Keratinocyte (primary cell): ENCODE data around the gene TPST2. TPM values are rescaled to one million over a fixed set of nuclear protein-coding genes. Genes with fewer than 3 reads are reported as not detected.

Source experiments
- DNase-seq: peaks from one replicate; pipeline ENCODE4 v3.0.0-alpha.2; 2011; ENCODE audit warnings: low read depth, missing footprints, low spot score
- FAIRE-seq: peaks from 2 replicates; lab custom pipeline; 2011; peaks lifted over from hg19 to GRCh38; lab: Jason Lieb, UNC
- H2AFZ ChIP-seq: 2 replicates; pipeline ENCODE4 v1.6.0; 2012; ENCODE audit warnings: low read length, control low read depth, inconsistent platforms; ENCODE audit not compliant: control insufficient read depth
- H3K27ac ChIP-seq: 2 replicates; pipeline ENCODE4 v1.5.1; 2011; ENCODE audit warnings: low read length; ENCODE audit not compliant: control insufficient read depth, insufficient read depth
- H3K27me3 ChIP-seq: 3 replicates; pipeline ENCODE4 v1.6.0; 2011; ENCODE audit warnings: low read length; ENCODE audit not compliant: control insufficient read depth, insufficient read depth; ENCODE audit errors: extremely low read depth
- H3K36me3 ChIP-seq, 2 experiments: 2 replicates in 1 of 2; 3 replicates in 1 of 2; pipeline ENCODE4 v1.5.1; 2011; ENCODE audit warnings: low read length in 2 of 2, mild to moderate bottlenecking in 1 of 2; ENCODE audit not compliant: control insufficient read depth in 2 of 2, insufficient read depth in 2 of 2; ENCODE audit errors: extremely low read depth in 1 of 2
- H3K4me1 ChIP-seq: 3 replicates; pipeline ENCODE4 v1.5.1; 2011; ENCODE audit warnings: low read length; ENCODE audit not compliant: control insufficient read depth, insufficient read depth; ENCODE audit errors: extremely low read depth
- H3K4me2 ChIP-seq: 3 replicates; pipeline ENCODE4 v1.6.0; 2011; ENCODE audit warnings: low read depth, low read length; ENCODE audit not compliant: control insufficient read depth, insufficient read depth; ENCODE audit errors: extremely low read depth
- H3K4me3 ChIP-seq, 3 experiments: fragments of 200-600 bp in 1 of 3; sonication (generic) in 1 of 3; 2 replicates in 2 of 3; 3 replicates in 1 of 3; pipeline ENCODE4 v1.5.1; 2011 to 2016; ENCODE audit warnings: low read length in 3 of 3, mild to moderate bottlenecking in 3 of 3, control low read depth in 2 of 3, inconsistent platforms in 1 of 3, low read depth in 1 of 3, mixed read lengths in 1 of 3, mixed run types in 1 of 3, moderate library complexity in 1 of 3; ENCODE audit not compliant: control insufficient read depth in 2 of 3, insufficient read depth in 2 of 3; ENCODE audit errors: extremely low read depth in 1 of 3
- H3K79me2 ChIP-seq: 2 replicates; pipeline ENCODE4 v1.6.0; 2012; ENCODE audit warnings: low read length; ENCODE audit not compliant: control insufficient read depth, insufficient read depth
- H3K9ac ChIP-seq: 3 replicates; pipeline ENCODE4 v1.6.0; 2011; ENCODE audit warnings: low read length; ENCODE audit not compliant: control insufficient read depth, insufficient read depth; ENCODE audit errors: extremely low read depth
- H3K9me1 ChIP-seq: 3 replicates; pipeline ENCODE4 v1.6.0; 2011; ENCODE audit warnings: low read length; ENCODE audit not compliant: control insufficient read depth, insufficient read depth; ENCODE audit errors: extremely low read depth
- H3K9me3 ChIP-seq: 2 replicates; pipeline ENCODE4 v1.5.1; 2012; ENCODE audit warnings: low read depth, low read length; ENCODE audit not compliant: control insufficient read depth
- H4K20me1 ChIP-seq: 3 replicates; pipeline ENCODE4 v1.6.0; 2011; ENCODE audit warnings: low read length; ENCODE audit not compliant: control insufficient read depth, insufficient read depth; ENCODE audit errors: extremely low read depth
- EZH2 ChIP-seq: IDR thresholded peaks from one replicate; pipeline ENCODE4 v1.6.1; 2012; ENCODE audit warnings: inconsistent platforms, mild to moderate bottlenecking, low read length, moderate library complexity
- dilution Hi-C: fragments of 300-500 bp; cut with MboI; formaldehyde crosslinking; loops from one replicate; pipeline ENCODE4 v1.7.0; 2020; ENCODE audit warnings: low sequenced_read_pairs; ENCODE audit not compliant: extremely low pct_ligation_motif_present
- polyA plus RNA-seq, 5 experiments: library from polyadenylated mRNA; depleted of rRNA in 3 of 5; stranded (reverse) in 3 of 5; stranded (forward) in 1 of 5; unstranded in 1 of 5; fragments of >200 nt; gene quantifications; 1 replicate in 1 of 5; 2 replicates in 3 of 5; 3 replicates in 1 of 5; pipeline versions ENCODE4 v1.2.1 to v1.2.3, GENCODE V29; 2011 to 2012; ENCODE audit warnings: missing spikeins in 2 of 5, low read depth in 1 of 5, low replicate concordance in 1 of 5
- TF ChIP-seq, protein P1 (sequence below), 3 experiments: IDR thresholded peaks in 1 of 3; conservative IDR thresholded peaks in 1 of 3; optimal IDR thresholded peaks in 1 of 3; 2 replicates in 2 of 3; 3 replicates in 1 of 3; pipeline versions ENCODE3 to v1.5.1; 2011; ENCODE audit warnings: low read length in 3 of 3, mild to moderate bottlenecking in 3 of 3, moderate library complexity in 2 of 3, control low read depth in 1 of 3, inconsistent platforms in 1 of 3; ENCODE audit not compliant: insufficient read depth in 2 of 3; ENCODE audit errors: extremely low read depth in 1 of 3

The TPST2 gene
- polyA plus RNA-seq, 1 donor (not counting 4 experiments of a cell fraction or from before 2014, with no cell fraction given) = 22.4 TPM

GRCh38 chr22:26587991-26588613, 1.8 kb downstream of the TPST2 start:
- no peak overlapping the region for H3K9ac ChIP-seq
- H3K9me1 ChIP-seq = no peaks in the 10 kb centered on the region
- H2AFZ ChIP-seq = no peak overlapping the region
- no peaks in the 10 kb centered on the region for H3K9me3 ChIP-seq
- H3K4me2 ChIP-seq = no peak overlapping the region
- H3K36me3 ChIP-seq = peaks cover 0 to 2% of the 10 kb centered on the region in 2 experiments
- no peak for DNase-seq
- no peaks in the 10 kb centered on the region for H4K20me1 ChIP-seq
- TF ChIP-seq EZH2 = no peak
- TF ChIP-seq, protein P1, sequence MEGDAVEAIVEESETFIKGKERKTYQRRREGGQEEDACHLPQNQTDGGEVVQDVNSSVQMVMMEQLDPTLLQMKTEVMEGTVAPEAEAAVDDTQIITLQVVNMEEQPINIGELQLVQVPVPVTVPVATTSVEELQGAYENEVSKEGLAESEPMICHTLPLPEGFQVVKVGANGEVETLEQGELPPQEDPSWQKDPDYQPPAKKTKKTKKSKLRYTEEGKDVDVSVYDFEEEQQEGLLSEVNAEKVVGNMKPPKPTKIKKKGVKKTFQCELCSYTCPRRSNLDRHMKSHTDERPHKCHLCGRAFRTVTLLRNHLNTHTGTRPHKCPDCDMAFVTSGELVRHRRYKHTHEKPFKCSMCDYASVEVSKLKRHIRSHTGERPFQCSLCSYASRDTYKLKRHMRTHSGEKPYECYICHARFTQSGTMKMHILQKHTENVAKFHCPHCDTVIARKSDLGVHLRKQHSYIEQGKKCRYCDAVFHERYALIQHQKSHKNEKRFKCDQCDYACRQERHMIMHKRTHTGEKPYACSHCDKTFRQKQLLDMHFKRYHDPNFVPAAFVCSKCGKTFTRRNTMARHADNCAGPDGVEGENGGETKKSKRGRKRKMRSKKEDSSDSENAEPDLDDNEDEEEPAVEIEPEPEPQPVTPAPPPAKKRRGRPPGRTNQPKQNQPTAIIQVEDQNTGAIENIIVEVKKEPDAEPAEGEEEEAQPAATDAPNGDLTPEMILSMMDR (optimal IDR thresholded peaks at IDR 0.05 in 1 of 3, IDR thresholded peaks at IDR 0.05 in 1 of 3, conservative IDR thresholded peaks at IDR 0.05 in 1 of 3; ENCODE audit: extremely low read depth in 1 of 3, insufficient read depth in 2 of 3, low read length in 3 of 3) = no peak
- no peak overlapping the region for H3K27ac ChIP-seq
- peaks cover 23% of the 10 kb centered on the region for H3K4me1 ChIP-seq
- H3K27me3 ChIP-seq = no peaks in the 10 kb centered on the region
- dilution Hi-C loops = no loop called here
- FAIRE-seq = no peak
- H3K4me3 ChIP-seq = no peak overlapping the region
- H3K79me2 ChIP-seq = peaks cover 13% of the 10 kb centered on the region

DNA sequence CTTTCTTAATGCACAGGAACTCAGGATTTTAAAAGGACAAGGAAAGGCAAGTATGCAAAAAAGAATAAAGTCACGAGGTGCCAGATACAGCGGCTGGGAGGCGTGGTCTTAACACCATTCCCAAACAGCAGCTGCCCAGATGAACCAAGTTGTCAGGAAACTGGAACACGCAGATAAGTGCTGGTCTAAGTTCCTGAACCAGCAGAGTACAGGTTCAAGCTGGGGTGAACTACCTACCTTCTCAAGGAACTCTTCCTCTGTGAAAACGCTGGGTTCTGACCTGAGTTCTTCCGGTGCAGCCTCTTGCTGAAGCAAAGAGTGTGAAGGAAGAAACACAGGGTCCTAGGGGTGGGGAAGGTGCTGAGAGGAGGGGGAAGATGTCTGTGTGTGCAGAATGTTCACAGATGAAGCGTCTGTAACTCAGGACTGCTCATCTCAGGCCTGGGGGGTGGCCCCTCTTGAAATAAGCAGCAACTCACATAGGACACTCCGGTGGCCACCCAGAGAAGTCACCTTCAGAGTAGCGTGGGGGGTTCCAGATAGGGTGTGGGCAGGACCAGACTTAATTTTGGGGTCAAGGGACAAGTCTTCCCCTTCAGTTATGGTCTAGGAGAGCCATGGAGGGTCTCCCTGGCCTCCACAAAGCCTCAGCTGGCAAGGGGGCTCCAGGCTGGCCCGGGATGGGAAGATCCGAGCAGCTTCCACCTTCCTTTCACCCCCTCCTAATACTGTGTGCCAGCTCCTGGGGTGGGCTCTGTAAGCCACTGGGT, 3.2 kb downstream of the TPST2 start:
- Histone ChIP-seq H3K9ac (no peak overlapping the region), H3K9me3 (no peaks in the 10 kb centered on the region), H3K4me2 (no peak overlapping the region), H3K4me1 (peaks cover 23% of the 10 kb centered on the region), H3K27me3 (no peaks in the 10 kb centered on the region), H2AFZ (no peak overlapping the region), H3K36me3 (peaks cover 5 to 6% of the 10 kb centered on the region in 2 experiments), H3K9me1 (no peaks in the 10 kb centered on the region), H3K4me3 (no peak overlapping the region), H3K79me2 (peaks cover 17% of the 10 kb centered on the region), H3K27ac (no peak overlapping the region), H4K20me1 (no peaks in the 10 kb centered on the region)
- dilution Hi-C loops = no loop called here
- DNase-seq (no peak), FAIRE-seq (no peak)
- TF ChIP-seq EZH2 = no peak
- TF ChIP-seq, protein P1 (optimal IDR thresholded peaks at IDR 0.05 in 1 of 3, IDR thresholded peaks at IDR 0.05 in 1 of 3, conservative IDR thresholded peaks at IDR 0.05 in 1 of 3; ENCODE audit: extremely low read depth in 1 of 3, insufficient read depth in 2 of 3, low read length in 3 of 3) = no peak
